Spleen (tissue), 7 donors: Measurements from ENCODE around the gene AAGAB.

ENCODE experiments used
- POLR2A ChIP-seq, 3 donors: fragments of 450-650 bp; IDR thresholded peaks; one replicate each; pipeline ENCODE4 v1.5.1; 2017; ENCODE audit warnings: antibody characterized with exemption in 3 of 3, mild to moderate bottlenecking in 1 of 3
- POLR2AphosphoS5 ChIP-seq, 3 donors: sonication (generic); formaldehyde crosslinking; IDR thresholded peaks; one replicate each; pipeline ENCODE4 v1.5.1; 2017; ENCODE audit warnings: antibody characterized with exemption in 3 of 3
- TF ChIP-seq, protein P1 (sequence below), 11 experiments: fragments of 200-600 bp in 7 of 11; fragments of 450-650 bp in 4 of 11; sonication (generic) in 4 of 11; IDR thresholded peaks in 8 of 11; conservative IDR thresholded peaks in 3 of 11; 1 replicate in 7 of 11; 2 replicates in 4 of 11; pipeline versions ENCODE4 v1.4.0 to v1.8.0; 2016 to 2021; ENCODE audit warnings: antibody characterized with exemption in 11 of 11, inconsistent platforms in 4 of 11, mild to moderate bottlenecking in 1 of 11
- donor health status: DM: no; HTN: no; CAD: no; lungs with moderate emphysema.
- donor health status: DM: no; HTN: no; CAD: no.
- donor health status: DM: no; HTN: no; CAD: no.

GRCh38 chr15:67168694-67169093 is 85.8 kb downstream of the AAGAB start:
- TF ChIP-seq, protein P1, sequence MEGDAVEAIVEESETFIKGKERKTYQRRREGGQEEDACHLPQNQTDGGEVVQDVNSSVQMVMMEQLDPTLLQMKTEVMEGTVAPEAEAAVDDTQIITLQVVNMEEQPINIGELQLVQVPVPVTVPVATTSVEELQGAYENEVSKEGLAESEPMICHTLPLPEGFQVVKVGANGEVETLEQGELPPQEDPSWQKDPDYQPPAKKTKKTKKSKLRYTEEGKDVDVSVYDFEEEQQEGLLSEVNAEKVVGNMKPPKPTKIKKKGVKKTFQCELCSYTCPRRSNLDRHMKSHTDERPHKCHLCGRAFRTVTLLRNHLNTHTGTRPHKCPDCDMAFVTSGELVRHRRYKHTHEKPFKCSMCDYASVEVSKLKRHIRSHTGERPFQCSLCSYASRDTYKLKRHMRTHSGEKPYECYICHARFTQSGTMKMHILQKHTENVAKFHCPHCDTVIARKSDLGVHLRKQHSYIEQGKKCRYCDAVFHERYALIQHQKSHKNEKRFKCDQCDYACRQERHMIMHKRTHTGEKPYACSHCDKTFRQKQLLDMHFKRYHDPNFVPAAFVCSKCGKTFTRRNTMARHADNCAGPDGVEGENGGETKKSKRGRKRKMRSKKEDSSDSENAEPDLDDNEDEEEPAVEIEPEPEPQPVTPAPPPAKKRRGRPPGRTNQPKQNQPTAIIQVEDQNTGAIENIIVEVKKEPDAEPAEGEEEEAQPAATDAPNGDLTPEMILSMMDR (IDR thresholded peaks at IDR 0.05 in 8 of 11, conservative IDR thresholded peaks at IDR 0.05 in 3 of 11), result no peak
- TF ChIP-seq POLR2A (IDR thresholded peaks at IDR 0.05) (no peak), POLR2AphosphoS5 (IDR thresholded peaks at IDR 0.05) (no peak)
